GM21423 (cell line): ENCODE measurements around the gene FRS2.

Experiments used
- ATAC-seq: cut with Tn5 transposase; IDR thresholded peaks from one replicate; pipeline ENCODE4 v1.9.1; 2021; ENCODE audit warnings: mild to moderate bottlenecking, moderate library complexity; ENCODE audit not compliant: unreplicated experiment

The FRS2 gene

DNA sequence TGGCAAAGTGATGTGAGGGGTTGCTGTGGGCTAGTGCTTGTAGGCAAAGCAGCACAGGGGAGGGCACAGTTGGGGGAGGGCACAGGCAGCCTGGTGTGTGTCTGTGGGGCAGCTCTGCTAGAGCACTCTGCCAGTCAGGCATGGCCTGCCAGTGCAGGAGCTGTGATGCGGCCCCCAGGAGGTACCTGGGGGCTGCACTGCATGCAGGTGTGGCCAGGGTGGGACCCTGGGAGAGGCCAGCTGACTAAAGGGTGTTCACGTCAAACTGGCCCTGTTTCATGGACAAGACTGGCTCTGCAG lies 54.1 kb downstream of the FRS2 start:
- no peak for ATAC-seq

DNA sequence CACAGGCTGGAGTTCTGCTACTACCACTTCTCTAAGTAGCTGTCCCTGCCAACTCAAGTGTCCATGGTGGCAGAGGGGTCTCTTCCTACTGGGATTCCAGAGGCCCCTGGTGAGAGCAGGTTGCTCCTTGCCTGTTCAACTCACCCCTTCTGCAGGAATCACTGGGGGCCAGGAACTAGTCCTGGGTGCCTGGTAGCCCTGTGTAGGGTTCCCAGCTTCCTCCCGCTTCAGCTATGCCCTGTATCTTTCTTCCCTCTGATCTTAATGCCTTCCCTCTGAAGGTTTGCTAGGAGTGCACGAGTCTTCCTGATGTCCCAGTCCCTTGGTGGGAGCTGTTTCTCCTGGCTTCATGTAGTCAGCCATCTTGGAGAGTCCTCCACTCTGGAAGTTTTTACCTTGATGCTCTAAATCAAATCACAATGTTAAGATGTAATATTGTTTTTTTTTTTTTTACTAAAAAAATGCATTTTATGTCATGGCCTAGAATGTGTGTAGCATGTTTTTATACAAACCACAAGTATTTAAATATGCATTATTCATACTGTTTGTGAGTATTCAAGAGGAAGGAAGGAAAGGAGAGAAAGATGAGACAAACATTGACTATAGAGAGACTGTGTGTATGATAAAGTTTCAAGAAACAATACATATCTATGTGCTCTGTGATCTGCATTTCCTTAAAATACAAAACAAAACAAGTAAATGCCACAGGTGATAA lies 54.7 kb downstream of the FRS2 start:
- no peak for ATAC-seq

DNA sequence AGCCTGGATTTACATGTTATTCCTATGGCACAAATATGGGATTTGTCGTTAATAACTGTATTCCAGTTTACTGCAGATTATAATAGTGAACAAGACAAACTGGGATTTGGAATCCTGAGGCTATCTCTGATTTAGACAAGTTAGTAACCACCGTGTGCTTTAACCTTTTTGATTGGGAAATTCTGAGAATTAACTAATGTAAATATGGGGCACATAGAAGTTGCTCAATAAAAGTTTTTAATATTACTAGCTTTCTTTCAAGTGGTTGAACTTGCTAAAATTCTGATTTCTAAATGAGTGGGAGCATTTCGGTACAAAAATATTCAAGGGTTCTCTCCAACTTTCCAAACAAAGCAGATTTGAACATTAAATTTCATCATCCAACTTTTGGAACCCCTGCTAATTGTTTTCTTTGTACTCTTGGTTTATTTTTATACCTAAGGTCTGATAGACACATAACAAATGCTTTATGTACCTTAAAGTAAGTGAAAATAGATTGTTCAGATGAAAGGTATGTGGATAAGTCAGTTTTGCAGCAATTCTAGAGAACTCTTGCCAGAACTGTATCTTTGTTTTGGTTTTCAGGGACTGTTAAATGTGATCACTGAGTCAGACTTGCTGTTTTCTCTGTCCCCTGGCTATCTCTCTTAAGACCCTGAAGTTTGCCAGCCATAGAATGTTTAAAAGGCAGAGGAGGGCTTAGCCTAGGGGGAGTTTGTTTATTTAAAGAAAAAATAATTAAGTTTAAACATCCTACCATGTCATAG lies 57.5 kb downstream of the FRS2 start:
- no peak for ATAC-seq

DNA sequence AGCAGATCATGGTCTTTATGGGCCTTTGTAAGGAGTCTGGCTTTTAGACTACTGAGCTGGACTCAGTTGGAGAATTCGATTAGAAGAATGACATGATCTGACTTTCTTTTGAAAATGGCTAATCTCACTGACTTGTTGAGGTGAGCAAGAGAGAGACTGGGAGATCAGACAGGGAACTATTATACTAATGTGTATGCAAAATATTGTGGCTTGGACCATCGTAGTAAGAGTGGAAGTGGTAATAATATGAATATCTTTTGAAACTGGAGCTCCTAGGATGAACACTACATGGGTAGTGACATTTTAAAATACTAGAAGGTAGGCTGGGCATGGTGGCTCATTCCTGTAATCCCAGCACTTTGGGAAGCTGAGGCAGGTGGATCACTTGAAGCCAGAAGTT lies 58.8 kb downstream of the FRS2 start:
- peak; percentile 46 for ATAC-seq

DNA sequence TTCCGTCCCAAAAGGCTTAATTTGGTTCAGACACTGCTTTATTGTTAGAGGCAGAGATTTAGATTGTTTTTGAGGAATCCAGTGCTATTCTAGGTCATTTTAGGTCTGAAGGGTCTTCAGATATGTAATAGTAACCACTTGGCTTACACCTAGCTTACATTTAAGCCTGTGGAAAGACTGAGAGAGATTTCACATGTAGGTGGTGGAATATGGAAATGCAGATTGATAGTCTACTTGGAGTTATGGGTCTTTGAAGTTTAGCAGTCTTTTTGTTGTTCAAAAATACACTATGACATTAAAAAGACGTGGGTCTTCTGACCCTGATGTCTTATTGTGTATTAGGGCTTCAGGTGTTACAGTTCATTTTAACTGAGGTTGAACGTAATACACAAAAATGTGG lies 63.7 kb downstream of the FRS2 start:
- no peak for ATAC-seq

DNA sequence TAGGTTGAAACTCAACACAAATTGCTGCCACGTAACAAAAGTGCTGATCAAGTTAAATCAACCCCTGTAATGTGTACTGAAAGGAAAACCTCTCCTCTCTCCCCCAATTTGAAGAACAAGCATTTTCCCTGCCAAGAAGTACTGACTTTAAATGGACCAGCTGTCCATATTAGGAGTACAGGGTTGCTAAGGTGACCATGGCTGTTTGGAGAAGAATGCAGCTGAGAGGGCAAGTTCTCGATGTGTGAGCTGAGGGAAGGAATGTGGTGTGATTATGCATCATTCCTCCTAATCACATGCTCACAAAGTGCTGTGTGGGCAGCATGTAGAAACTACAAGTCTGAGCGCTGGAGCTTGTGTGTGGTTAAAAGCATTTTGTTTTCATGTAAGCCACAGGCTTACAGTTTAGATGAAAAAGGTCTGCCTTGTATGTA lies 64.2 kb downstream of the FRS2 start:
- peak; percentile 93 for ATAC-seq

DNA sequence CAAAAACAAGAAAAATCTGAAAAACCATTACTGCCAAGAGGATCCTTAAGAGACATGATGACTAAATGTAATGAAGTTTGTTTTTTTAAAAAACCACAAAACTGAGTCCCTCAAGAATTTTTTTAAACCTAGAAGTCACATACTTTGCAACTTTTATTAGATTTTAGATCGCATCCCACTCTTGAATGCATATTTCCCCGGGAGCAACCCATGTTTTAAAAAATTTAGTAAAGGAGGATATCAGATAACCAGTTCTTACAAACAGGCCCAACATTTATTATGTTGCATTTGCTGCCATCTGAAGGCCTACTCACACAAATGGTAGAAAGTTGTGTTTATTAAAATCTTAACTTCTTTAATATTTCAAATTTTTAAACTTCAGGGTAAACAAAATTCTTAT lies 70.8 kb downstream of the FRS2 start:
- ATAC-seq = no peak

DNA sequence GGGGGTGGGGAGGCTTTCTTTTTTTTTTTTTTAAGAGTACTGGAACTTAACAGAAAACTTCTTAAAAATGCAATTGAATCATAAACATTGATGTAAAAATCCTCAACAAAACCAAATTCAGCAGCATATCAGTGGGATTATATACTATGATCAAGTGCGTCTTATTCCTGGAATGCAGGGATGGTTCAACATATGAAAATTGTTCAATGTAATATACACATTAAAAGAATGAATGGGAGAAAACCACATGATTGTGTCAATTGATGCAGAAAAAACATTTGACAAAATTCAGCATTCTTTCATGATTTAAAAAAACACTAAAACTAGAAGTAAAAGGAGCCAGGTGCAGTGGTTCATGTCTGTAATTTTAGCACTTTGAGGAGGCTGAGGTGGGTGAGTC lies 73.9 kb downstream of the FRS2 start:
- no peak for ATAC-seq

DNA sequence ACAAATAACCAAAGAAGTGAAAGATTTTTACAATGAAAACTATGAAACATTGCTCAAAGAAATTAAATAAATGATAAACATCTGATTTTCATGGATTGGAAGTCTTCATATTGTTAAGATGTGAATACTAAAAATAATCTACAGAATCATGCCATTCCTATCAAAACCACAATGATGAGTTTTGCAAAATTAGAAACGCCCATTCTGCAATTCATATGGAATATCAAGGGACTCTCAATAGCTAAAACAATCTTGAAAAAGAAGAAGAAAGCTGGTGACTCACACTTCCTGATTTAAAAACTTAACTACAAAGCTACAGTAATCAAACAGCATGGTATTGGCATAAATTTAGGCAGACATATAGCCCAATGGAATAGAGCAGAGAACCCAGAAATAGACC lies 74.9 kb downstream of the FRS2 start:
- no peak for ATAC-seq

DNA sequence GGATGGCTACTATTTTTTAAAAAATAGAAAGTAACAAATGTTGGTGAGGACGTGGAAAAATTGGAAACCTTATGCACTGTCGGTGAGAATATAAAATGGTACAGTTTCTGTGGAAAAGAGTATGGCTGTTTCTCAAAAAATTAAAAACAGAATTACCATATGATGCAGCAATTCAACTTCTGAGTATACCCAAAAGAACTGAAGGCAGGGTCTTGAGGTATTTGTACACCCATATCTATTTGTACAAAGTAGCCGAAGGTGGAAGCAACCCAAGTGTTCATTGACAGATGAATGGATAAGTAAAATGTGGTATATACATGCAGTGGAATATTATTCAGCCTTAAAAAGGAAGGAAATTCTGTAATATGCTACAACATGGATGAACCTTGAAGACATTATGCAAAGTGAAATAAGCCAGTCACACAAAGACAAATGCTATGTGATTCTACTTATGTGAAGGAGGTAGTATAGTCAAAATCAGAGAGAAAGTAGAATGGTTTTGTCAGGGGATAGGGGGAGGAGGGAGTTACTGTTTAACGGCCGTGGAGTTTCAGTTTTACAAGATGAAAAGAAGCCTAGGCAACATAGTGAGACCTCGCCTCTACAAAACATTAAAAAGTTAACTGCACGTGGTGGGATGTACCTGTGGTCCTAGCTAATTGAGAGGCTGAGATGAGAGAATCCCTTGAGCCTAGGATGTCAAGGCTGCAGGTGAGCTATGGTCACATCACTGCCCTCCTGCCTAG lies 76.7 kb downstream of the FRS2 start:
- ATAC-seq = peak; percentile 95

DNA sequence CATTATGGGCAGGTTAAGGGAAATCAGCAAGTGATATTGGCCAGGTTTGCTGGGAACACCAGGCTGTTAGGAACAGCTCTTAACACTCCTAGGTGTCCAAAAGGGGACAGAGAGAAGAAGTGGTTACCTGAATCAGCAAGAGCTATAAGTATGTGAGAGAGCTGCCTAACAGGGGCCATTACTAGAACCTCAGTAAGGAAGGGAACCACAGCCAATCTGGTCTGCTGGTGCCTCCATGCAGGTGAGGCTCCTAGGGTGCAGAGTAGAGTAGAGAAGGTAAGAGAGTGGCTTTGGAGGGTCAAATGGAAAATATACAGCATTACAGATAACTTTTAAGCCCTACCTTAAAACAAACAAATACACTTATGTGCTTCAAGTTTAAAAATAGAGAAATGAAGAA lies 78.5 kb downstream of the FRS2 start:
- no peak for ATAC-seq

DNA sequence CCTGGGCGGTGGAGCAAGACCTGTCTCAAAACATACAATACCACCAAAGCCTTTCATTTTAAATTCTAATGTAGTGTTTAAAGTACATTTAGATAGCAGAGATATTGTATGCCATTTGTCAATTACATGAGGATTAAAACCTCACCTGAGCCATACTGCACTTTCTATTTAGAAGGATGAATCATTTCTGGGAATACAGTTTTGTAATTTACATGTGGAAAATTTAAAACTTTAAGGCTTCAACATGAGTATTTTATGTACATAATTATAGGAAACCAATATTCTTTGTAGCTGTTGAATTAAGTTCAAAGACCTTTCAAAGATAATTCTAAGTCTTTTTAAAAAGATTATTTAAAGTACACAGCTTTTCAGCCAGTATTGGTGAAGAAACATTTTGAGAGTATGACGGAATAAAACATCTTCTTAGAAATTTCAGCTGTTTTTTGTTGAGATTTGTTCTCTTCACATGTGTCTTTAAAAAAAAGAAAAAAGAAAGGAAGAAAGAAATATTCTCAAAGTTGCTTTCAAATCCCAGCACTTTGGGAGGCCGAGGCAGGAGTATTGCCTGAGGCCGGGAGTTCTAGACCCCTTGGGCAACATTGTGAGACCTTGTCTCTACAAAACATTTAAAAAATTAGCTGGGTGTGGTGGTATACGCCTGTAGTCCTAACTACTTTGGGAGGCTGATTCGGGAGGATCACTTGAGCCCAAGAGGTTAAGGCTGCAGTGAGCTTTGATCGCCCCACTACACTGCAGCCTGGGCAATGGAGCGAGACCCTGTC lies 80.6 kb downstream of the FRS2 start:
- ATAC-seq = no peak

DNA sequence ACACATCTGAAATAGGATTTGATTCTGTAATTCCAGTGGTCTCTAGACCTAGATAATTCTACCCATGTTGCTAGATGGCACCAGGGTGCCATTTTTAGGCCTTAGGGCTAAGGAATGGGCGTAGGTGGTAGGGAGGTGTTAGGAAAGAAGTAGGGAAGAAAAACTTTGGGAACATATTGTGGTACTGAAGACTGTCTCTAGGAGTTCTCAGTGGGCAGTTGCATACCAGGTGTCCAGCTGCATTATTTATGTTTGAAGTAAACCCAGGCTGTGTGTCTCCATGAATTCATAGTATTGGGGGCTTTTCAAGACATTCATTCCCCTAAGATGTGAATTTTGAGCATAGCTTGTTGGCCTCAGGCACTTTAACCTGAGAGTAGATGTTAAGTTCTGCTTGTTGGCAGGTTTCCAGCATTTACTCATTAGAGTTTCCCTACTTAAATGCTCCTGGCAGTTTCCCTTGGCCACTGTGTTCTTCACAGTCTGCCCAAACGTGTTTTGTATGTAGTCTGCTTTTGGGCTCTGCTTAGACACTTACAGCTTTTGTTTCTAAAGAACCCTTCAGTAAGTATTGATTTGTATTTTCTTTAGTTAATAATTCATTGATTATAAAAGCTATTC lies 83.5 kb downstream of the FRS2 start:
- no peak for ATAC-seq

DNA sequence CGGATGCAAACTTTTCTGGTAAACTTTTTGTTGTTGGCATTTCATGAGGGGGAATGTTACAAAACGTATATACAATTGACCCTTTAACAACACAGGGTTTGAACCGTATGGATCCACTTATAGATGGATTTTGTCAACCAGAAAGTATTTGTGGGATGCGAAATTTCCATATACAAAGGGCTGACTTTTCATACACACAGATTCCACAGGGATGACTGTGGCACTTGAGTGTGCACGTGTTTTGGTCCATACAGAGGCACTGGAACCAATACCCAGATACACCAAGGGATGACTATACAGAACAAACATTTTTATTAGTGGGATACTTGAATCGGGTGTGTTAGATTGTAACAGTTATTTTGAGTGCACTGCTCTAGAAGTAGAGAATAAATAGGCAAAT lies 85.3 kb downstream of the FRS2 start:
- no peak for ATAC-seq

DNA sequence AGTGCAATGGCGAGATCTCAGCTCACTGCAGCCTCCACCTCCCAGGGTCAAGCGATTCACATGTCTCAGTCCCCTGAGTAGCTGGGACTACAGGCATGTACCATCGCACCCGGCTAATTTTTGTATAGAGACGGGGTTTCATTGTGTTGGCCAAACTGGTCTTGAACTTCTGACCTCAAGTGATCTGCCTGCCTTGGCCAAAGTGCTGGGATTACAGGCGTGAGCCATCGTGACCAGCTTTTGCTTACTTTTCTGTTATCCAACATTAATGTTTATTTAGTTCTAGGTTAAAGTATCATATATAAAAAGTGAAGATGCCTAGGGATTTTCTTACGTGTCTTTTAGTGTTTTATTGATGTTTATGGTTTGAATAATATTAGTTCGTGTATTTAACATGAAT lies 86.2 kb downstream of the FRS2 start:
- ATAC-seq = no peak

DNA sequence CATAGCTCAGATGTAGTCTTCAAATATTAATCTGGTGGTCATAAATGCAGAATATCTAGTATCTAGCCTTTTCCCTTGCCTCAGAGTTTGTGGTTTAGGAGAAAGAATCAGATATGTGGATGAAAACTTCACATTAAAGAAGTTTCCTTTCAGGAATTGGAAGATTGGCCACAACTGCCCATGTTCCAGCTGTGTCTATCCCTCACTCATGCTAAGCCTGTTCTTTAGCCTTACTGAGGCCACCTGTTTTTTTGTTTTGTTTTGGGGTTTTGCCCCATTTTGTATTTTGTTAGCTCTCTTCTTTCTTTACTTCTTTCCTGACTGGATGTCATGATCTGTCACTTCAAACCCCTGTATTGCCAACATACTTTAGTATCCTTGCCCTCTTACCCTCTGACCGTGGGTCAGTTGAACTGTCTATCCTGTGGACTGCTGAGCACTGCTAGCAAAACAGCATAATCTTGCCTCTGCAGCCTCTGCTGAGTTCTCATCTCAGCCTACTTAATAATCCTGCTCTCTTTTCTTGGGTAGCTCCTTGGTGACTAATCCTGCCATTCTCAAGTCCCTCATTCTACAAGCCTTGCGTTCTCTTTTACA lies 93.1 kb downstream of the FRS2 start:
- no peak for ATAC-seq

DNA sequence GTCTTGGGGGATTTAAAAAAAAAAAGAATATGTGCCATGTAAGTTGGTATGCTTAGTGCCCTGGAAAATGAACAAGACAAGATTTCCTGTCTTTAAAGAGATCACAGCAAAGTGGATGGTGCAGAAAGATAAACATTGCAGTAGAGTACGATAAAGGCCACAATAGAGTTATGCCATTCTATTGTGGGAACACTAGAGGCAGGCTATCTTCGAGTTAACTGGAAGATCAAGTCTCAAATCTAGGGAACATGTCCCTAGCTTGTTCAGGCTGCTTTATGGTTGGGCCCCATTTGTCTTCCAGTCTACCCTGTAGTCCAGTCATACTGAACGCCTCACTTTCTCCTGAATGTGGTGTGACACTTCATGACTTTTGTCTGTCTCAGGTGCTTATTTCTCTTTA lies 96.4 kb downstream of the FRS2 start:
- no peak for ATAC-seq

DNA sequence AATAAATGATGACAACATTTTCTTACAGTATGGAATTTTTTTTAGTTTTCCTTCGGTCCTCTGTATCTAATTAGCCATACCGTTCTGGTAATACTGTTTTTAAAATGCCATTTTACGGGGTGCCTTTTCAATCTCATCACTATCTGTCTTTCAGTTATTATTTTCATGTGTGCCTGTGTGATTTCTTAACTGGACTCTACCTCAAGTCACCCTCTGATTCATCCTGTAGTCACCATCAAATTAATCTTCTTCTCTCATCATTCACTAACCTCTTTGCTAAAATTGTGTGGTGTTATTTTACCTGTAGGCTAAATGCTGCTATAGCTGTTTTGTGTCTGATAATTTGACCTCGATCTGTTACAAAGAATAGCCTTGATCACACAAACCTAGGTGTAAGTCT lies 99.0 kb downstream of the FRS2 start:
- no peak for ATAC-seq

DNA sequence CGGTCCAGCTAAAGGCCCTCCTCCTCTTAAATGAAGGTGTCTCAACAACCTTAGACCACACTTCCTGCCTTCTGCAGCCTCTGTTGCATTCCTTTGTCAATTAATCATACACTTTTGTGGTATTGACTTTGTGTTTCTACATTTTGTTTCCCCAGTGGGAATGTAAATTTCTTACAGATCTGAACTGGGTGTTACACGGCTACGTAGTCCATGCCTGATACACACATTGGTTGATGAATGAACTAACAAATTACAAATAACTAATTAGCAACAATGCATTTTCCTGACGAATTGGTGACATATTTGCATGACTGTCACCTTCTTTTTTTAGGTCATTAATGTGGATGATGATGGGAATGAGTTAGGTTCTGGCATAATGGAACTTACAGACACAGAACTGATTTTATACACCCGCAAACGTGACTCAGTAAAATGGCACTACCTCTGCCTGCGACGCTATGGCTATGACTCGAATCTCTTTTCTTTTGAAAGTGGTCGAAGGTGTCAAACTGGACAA lies 99.9 kb downstream of the FRS2 start:
- no peak for ATAC-seq
